Stomach (tissue), 9 donors: ENCODE data around the gene BAG3. TPM values are rescaled to one million over a fixed set of nuclear protein-coding genes. Genes with fewer than 3 reads are reported as not detected.

Experiments
- DNase-seq, 2 donors: peaks; one replicate each; pipeline versions ENCODE4 v3.0.0 to v3.0.0-alpha.2; 2013 to 2019
- H3K27ac ChIP-seq, 5 donors: fragments of 200-600 bp in 4 of 5; sonication (generic) in 4 of 5; one replicate each; pipeline ENCODE4 v1.5.1; 2013 to 2019; ENCODE audit warnings: mild to moderate bottlenecking in 1 of 5, moderate library complexity in 1 of 5
- H3K27me3 ChIP-seq, 3 donors: fragments of 200-600 bp; sonication (generic); one replicate each; pipeline ENCODE4 v1.5.1; 2017 to 2019; ENCODE audit warnings: mixed run types in 1 of 3
- H3K36me3 ChIP-seq, 4 donors: fragments of 200-600 bp; sonication (generic); 1 replicate in 3 of 4; 2 replicates in 1 of 4; pipeline ENCODE4 v1.5.1; 2016 to 2019
- H3K4me1 ChIP-seq, 4 donors: fragments of 200-600 bp; sonication (generic); one replicate each; pipeline ENCODE4 v1.5.1; 2016 to 2019
- H3K4me3 ChIP-seq, 4 donors: fragments of 200-600 bp; sonication (generic) in 3 of 4; one replicate each; pipeline ENCODE4 v1.5.1; 2016 to 2019; ENCODE audit warnings: mild to moderate bottlenecking in 1 of 4
- H3K9me3 ChIP-seq, 4 donors: fragments of 200-600 bp; sonication (generic); one replicate each; pipeline ENCODE4 v1.5.1; 2016 to 2019
- CTCF ChIP-seq, 7 experiments: fragments of 450-650 bp in 4 of 7; fragments of 200-600 bp in 3 of 7; sonication (generic) in 3 of 7; IDR thresholded peaks; one replicate each; pipeline ENCODE4 v1.5.1; 2016 to 2019; ENCODE audit warnings: antibody characterized with exemption in 7 of 7, control low read depth in 2 of 7, mild to moderate bottlenecking in 1 of 7
- EP300 ChIP-seq: sonication (generic); formaldehyde crosslinking; IDR thresholded peaks from one replicate; pipeline ENCODE4 v1.6.1; 2017; ENCODE audit warnings: antibody characterized with exemption
- POLR2A ChIP-seq, 4 donors: fragments of 450-650 bp; IDR thresholded peaks; one replicate each; pipeline ENCODE4 v1.6.1; 2016; ENCODE audit warnings: antibody characterized with exemption in 4 of 4, control low read depth in 2 of 4, mild to moderate bottlenecking in 1 of 4, moderate library complexity in 1 of 4
- POLR2AphosphoS5 ChIP-seq, 3 donors: sonication (generic); formaldehyde crosslinking; IDR thresholded peaks; one replicate each; pipeline ENCODE4 v1.6.1; 2016; ENCODE audit warnings: antibody characterized with exemption in 3 of 3
- WGBS, 5 donors: extraction: QIAGEN DNeasy Blood & Tissue Kit in 3 of 5; methylation state at CpG; one replicate each; pipeline versions ENCODE4 v1.1.5 to v1.1.7; 2013 to 2018; 5-methylcytosine and 5-hydroxymethylcytosine counted together
- intact Hi-C: fragments of 100-400 bp; cut with DNase I; formaldehyde crosslinking; loops from one replicate; pipeline ENCODE4 v1.15.1; 2023; ENCODE audit warnings: low total_unique reads
- polyA plus RNA-seq, 3 donors: library from polyadenylated mRNA; stranded (reverse); fragments of 200-250 nt; gene quantifications; one replicate each; pipeline ENCODE4 v1.2.3, GENCODE V29; 2013
- total RNA-seq, 5 donors: library from RNA; depleted of rRNA; stranded (reverse); fragments of >200 nt; gene quantifications; one replicate each; pipeline versions ENCODE4 v1.1.0 to v1.2.3, GENCODE V29; 2014 to 2016
- donor health status: healthy with polysubstance abuse.
- donor health status: Bipolar disorder and iron deficiency.
- donor health status: healthy.

The BAG3 gene
- total and polyA plus RNA-seq, 8 donors: 8.4 to 113 (median 27.3) TPM

- intact Hi-C loops: loop anchor here (10.0 kb wide), 1 partner anchor 246 kb away; no protein-coding TSS in a partner anchor
- no peak overlapping the region for H3K27ac ChIP-seq
- peaks cover 0 to 8% (median 6%) of the 10 kb centered on the region in 4 donors for H3K4me1 ChIP-seq
- no peaks in the 10 kb centered on the region for H3K36me3 ChIP-seq
- TF ChIP-seq POLR2AphosphoS5 (IDR thresholded peaks at IDR 0.05) (no peak), POLR2A (IDR thresholded peaks at IDR 0.05) (no peak), EP300 (no peak), CTCF (IDR thresholded peaks at IDR 0.05) (peak in 5 of 7 experiments; percentile 29 to 55 (median 44))
- no peak overlapping the region for H3K4me3 ChIP-seq
- H3K9me3 ChIP-seq: no peaks in the 10 kb centered on the region
- no peaks in the 10 kb centered on the region for H3K27me3 ChIP-seq
- WGBS, 5 donors: 20 to 27% (median 23%) methylated on average over 12 to 15 of the region's 15 CpGs
- DNase-seq: peak; percentile 55 to 66
Observed at GRCh38 chr10:119608316-119609155, 42.6 kb upstream of the BAG3 start.

- Histone ChIP-seq H3K27ac (no peak overlapping the region), H3K4me1 (peaks cover 0 to 8% (median 6%) of the 10 kb centered on the region in 4 donors), H3K9me3 (no peaks in the 10 kb centered on the region), H3K27me3 (no peaks in the 10 kb centered on the region), H3K36me3 (no peaks in the 10 kb centered on the region), H3K4me3 (no peak overlapping the region)
- intact Hi-C loops: loop anchor here (10.0 kb wide), 1 partner anchor 245 kb away; no protein-coding TSS in a partner anchor
- TF ChIP-seq POLR2AphosphoS5 (IDR thresholded peaks at IDR 0.05) (no peak), CTCF (IDR thresholded peaks at IDR 0.05) (no peak), EP300 (no peak), POLR2A (IDR thresholded peaks at IDR 0.05) (no peak)
- no peak for DNase-seq
- WGBS, 5 donors: 89 to 94% (median 93%) methylated on average over 4 of the region's 4 CpGs
Observed at GRCh38 chr10:119609516-119609915, 41.7 kb upstream of the BAG3 start.

GRCh38 chr10:119611433-119611832 lies 39.7 kb upstream of the BAG3 start:
- no peak for TF ChIP-seq EP300
- TF ChIP-seq CTCF (IDR thresholded peaks at IDR 0.05): no peak
- TF ChIP-seq POLR2A (IDR thresholded peaks at IDR 0.05): no peak
- TF ChIP-seq POLR2AphosphoS5 (IDR thresholded peaks at IDR 0.05): no peak
- no peak overlapping the region for H3K27ac ChIP-seq
- no peaks in the 10 kb centered on the region for H3K9me3 ChIP-seq
- H3K4me3 ChIP-seq: no peak overlapping the region
- H3K27me3 ChIP-seq: no peaks in the 10 kb centered on the region
- intact Hi-C loops: no loop called here
- peaks cover 0 to 8% (median 6%) of the 10 kb centered on the region in 4 donors for H3K4me1 ChIP-seq
- 69 to 84% (median 72%) methylated on average over 4 of the region's 4 CpGs for WGBS, 5 donors
- no peak for DNase-seq
- H3K36me3 ChIP-seq: no peaks in the 10 kb centered on the region

GRCh38 chr10:119613741-119614140 lies 37.4 kb upstream of the BAG3 start:
- WGBS, 5 donors: 87 to 90% (median 89%) methylated on average over 6 of the region's 6 CpGs

More at GRCh38 chr10:119613741-119614140, 37.4 kb upstream of the BAG3 start:
- H3K4me1 ChIP-seq: peaks cover 0 to 7% (median under 1%) of the 10 kb centered on the region in 4 donors
- intact Hi-C loops: no loop called here
- no peak overlapping the region for H3K27ac ChIP-seq
- DNase-seq: no peak
- TF ChIP-seq CTCF (IDR thresholded peaks at IDR 0.05) (no peak), POLR2A (IDR thresholded peaks at IDR 0.05) (no peak), POLR2AphosphoS5 (IDR thresholded peaks at IDR 0.05) (no peak), EP300 (no peak)
- no peaks in the 10 kb centered on the region for H3K9me3 ChIP-seq
- H3K4me3 ChIP-seq: no peak overlapping the region
- H3K27me3 ChIP-seq: no peaks in the 10 kb centered on the region
- no peaks in the 10 kb centered on the region for H3K36me3 ChIP-seq
